A673 (cell line): Measurements from ENCODE around the gene ANKZF1.

Experiments
- EZH2 ChIP-seq: fragments of 200-600 bp; sonication (generic); IDR thresholded peaks from 2 replicates; pipeline ENCODE4 v1.6.1; 2017; ENCODE audit warnings: borderline replicate concordance, low read depth, mild to moderate bottlenecking, mixed read lengths, antibody characterized with exemption, low read length; ENCODE audit not compliant: poor library complexity, severe bottlenecking
- TF ChIP-seq, protein P1 (sequence below): fragments of 300-800, 200-600 bp; sonication (generic); conservative IDR thresholded peaks from 2 replicates; pipeline ENCODE4 v1.5.1; 2017; ENCODE audit warnings: low read depth, mild to moderate bottlenecking, antibody characterized with exemption, low read length, moderate library complexity, mixed read lengths

DNA sequence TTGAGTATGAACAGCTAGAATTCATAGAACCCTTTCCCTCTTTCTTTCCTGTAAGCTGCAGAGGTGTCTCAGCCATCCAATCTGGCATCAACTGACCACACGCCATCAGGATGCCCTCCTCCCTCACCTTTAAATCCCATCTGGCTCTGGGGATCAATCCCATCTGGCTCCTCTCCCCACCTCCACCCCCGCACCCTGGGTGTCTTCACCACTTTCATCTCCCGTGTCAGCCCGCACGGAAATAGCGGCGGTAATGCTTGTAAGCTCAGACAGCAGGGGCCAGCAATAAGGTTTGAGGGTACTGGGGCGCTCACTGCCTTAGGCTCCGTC lies 22.9 kb downstream of the ANKZF1 start:
- TF ChIP-seq, protein P1, sequence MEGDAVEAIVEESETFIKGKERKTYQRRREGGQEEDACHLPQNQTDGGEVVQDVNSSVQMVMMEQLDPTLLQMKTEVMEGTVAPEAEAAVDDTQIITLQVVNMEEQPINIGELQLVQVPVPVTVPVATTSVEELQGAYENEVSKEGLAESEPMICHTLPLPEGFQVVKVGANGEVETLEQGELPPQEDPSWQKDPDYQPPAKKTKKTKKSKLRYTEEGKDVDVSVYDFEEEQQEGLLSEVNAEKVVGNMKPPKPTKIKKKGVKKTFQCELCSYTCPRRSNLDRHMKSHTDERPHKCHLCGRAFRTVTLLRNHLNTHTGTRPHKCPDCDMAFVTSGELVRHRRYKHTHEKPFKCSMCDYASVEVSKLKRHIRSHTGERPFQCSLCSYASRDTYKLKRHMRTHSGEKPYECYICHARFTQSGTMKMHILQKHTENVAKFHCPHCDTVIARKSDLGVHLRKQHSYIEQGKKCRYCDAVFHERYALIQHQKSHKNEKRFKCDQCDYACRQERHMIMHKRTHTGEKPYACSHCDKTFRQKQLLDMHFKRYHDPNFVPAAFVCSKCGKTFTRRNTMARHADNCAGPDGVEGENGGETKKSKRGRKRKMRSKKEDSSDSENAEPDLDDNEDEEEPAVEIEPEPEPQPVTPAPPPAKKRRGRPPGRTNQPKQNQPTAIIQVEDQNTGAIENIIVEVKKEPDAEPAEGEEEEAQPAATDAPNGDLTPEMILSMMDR = no peak
- TF ChIP-seq EZH2 = no peak
